Erythroblast (primary cell): ENCODE measurements around the gene LLCFC1.

Experiments used
- DNase-seq, 2 experiments: peaks; one replicate each; lab custom pipeline; 2025; lab: John Stamatoyannopoulos, UW
- GATA1 ChIP-seq: IDR thresholded peaks from 2 replicates; pipeline ENCODE4 v1.6.1; 2011; ENCODE audit warnings: low read depth, mild to moderate bottlenecking, control low read depth, low read length, moderate library complexity
- POLR2A ChIP-seq: IDR thresholded peaks from 2 replicates; pipeline ENCODE4 v1.6.1; 2011; ENCODE audit warnings: mild to moderate bottlenecking, low read length

LLCFC1 gene

DNA sequence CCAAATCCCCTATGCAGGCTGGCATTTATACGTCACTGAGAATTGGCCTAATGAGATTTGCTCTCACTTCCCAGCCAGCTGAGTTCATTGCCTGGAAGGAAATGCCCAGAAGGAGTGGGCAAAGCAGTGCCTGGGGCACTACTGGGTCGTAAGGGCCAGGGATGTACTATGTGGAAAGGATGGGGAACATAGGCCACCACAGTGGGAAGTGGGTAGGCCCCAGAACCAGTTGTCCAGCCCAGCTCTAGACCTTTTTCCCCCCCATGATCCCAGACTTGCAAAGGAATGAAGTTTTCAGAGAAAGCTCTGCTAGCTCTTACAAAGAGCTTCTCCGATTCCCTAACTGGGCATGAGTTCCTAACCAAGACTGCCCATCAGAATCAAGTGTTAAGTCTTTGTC, 19.6 kb upstream of the LLCFC1 start:
- TF ChIP-seq POLR2A (no peak), GATA1 (no peak)
- DNase-seq: no peak

- DNase-seq: no peak
- no peak for TF ChIP-seq GATA1
- no peak for TF ChIP-seq POLR2A
These were observed 15.9 kb upstream of the LLCFC1 start for GRCh38 chr7:142923391-142923790.

DNA sequence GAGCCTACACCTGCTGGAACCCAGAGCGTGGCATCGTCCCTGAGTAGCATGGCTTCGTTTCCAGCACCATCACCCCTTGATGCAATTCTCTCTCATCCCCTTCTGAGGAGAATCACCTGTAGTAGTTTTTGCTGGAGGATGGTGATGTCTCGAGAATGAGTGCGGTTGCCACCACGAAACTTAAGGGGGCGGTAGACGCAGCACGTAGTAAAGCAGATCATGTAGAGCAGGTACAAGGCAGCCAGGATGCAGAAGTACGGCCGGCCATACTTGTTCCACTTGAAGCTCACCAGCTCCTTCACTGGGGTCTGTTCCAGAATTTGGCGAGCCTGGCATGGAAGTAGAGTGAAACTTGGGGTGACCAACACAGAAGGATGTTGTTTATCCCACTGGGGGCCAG, 13.9 kb upstream of the LLCFC1 start:
- no peak for TF ChIP-seq POLR2A
- no peak for TF ChIP-seq GATA1
- DNase-seq: peak; percentile 34 to 49

- TF ChIP-seq POLR2A: no peak
- TF ChIP-seq GATA1: no peak
- no peak for DNase-seq
These were observed 12.1 kb upstream of the LLCFC1 start for GRCh38 chr7:142927085-142927745.

DNA sequence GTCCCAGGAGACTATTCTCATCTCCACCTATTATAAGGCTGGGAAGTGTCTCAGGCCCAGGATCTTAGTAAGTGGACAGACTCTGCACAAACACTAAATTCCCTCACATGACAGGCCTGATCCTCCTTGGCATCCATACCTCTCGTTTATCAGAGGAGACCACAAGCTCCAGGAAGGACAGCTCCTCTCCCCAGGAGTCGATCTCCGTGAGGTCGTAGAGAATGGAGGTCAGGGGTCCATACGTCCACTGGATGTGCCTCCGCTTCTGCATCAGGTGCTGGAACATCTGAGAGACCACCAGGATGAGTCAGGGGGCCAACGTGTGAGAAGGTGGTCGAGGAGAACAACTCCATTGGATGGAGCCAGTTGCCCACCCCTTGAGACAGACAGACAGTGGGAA, 11.3 kb upstream of the LLCFC1 start:
- TF ChIP-seq POLR2A (no peak), GATA1 (no peak)
- no peak for DNase-seq

DNA sequence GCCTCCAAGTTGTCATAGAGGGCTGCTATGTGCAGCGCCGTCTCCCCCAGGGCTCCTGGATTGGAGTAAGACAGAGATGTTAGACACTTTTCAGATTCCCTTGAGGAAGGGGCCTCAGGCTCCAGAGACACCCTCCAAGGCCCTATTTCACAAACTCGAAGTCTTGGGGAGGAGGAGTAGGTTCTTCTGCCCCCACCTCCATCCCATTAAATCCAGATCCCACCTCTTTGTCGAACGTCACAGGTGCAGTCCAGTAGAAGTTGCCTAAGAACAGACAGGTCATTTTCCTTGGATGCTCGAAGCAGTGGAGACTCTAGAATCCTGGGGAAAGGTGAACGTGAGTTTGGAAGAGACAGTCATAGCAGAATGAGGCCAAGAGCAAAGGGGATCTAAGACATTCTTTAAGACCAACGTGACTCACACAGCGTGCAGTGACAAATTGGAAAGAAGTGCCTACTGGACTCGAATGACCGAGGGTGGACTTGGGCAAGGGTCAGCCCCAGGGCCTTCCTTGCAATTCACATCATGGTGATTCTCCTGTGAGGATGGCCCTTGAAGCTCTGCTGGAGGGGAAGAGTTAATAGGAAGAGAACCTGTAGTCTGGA, 9.1 kb upstream of the LLCFC1 start:
- no peak for TF ChIP-seq POLR2A
- no peak for TF ChIP-seq GATA1
- DNase-seq: no peak

- no peak for DNase-seq
These were observed 6.7 kb upstream of the LLCFC1 start for GRCh38 chr7:142932386-142933091.

GRCh38 chr7:142933092-142933475, 6.2 kb upstream of the LLCFC1 start:
- DNase-seq: no peak
- no peak for TF ChIP-seq POLR2A
- no peak for TF ChIP-seq GATA1

More at GRCh38 chr7:142932386-142933091, 6.7 kb upstream of the LLCFC1 start:
- TF ChIP-seq POLR2A: no peak
- TF ChIP-seq GATA1: no peak

DNA sequence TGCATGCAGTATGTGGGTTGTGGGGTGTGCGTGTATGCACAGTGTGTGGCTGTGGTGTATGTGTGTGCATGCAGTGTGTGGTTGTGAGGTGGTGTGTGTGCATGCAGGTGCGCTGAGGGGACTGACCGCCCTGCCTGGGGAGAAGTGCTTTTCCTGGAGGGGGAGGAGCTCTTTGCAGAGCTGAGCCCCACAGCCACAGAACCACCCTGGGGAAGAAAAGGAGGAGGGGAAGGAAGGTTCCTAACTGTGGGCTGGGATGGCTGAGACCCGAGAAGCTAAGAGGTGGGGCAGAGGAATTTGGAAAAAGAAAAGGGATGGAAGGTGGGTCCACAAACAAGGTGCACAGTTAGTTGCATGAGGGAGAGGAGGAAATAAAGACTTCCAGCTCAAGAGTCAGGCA, 5.7 kb upstream of the LLCFC1 start, which contains the start of gene TRPV5:
Gene TRPV5, minus strand, starts transcription at position 123 of the 400 bp plus-strand sequence. CDS start 287 bp downstream, outside the sequence.
- TF ChIP-seq POLR2A (peak; percentile 21), GATA1 (no peak)
- peak; percentile 19 to 32 for DNase-seq

DNA sequence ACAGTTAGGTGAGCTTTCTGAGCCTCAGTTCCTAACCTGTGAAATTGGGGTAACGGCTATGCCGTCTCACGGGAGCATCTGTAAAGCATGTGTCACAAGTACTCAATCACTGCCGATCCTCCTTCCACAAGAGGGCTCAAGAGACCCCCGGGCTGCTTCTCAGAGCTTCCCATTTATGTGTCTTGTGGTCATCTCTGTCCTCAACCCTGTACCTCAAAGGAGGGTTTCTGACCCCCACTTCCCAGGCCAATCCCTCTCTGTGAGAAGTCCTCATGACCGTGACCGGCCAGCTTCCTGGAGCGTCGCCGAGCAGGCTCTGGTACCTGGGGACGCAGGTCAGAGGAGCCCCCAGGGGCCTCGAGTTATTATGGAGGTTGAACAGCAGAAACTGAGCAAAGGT, 5.2 kb upstream of the LLCFC1 start:
- no peak for DNase-seq
- no peak for TF ChIP-seq GATA1
- no peak for TF ChIP-seq POLR2A

GRCh38 chr7:142935941-142936565, 3.2 kb upstream of the LLCFC1 start:
- peak; percentile 20 to 30 for DNase-seq
- TF ChIP-seq GATA1 (no peak), POLR2A (no peak)

- DNase-seq: no peak
- TF ChIP-seq GATA1 (no peak), POLR2A (peak; percentile 7)
These were observed 673 bp upstream of the LLCFC1 start for GRCh38 chr7:142938611-142939010.

DNA sequence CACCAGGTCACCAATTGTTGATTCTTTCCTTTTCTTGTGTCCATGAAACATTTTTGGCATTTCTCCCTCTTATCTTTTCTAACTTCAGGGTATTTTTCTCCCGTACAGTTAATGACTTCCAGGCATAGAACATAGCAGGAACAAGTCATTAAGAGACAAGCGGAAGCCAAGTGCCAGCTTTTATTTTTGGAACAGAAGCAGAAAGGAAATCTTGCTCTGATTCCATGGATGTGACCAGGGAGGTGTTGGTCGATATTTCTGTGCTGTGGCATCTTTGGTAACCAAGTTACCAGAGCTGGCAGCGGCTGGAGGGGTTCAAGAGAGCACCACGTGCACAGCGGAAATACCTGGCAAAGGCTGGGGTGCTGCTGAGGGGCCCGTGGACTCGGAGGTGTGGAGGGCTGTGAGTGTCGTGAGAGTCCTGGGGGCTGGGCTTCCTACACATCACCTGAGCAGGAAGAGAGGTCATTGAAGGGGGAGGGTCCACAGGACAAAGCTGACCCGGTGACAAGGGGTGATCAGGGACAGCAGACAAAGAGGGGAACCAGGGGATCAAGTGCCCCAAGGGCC, 1.8 kb downstream of the LLCFC1 start:
- DNase-seq: no peak
- TF ChIP-seq POLR2A (no peak), GATA1 (no peak)

GRCh38 chr7:142941541-142941940, 2.3 kb downstream of the LLCFC1 start:
- no peak for DNase-seq
- no peak for TF ChIP-seq GATA1
- TF ChIP-seq POLR2A: no peak
